ENCODE results near the gene MACROD2. TPM values are rescaled to one million over a fixed set of nuclear protein-coding genes. Genes with fewer than 3 reads are reported as not detected.
"Not testable (repeated sequence)": the region's sequence is repeated elsewhere in the genome, so short reads cannot be mapped to it uniquely, and the experiment has no call there.

Gene MACROD2
- total and polyA plus RNA-seq, 2 of the 4 experiments (the other 2 are of a cell fraction): not detected

DNA sequence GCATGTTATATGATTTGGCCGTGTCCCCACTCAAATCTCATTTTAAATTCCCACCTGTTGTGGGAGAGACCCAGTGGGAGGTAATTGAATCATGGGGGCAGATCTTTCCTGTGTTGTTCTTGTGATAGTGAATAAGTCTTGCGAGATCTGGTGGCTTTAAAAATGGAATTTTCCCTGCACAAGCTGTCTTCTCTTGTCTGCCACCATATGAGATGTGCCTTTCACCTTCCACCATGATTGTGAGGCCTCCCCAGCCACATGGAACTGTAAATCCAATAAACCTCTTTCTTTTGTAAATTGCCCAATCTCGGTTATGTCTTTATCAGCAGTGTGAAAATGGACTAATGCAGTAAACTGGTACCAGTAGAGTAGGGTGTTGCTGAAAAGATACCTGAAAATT lies 986.2 kb downstream of the MACROD2 start:
- in situ Hi-C loops (cut with MboI; ENCODE audit: low sequenced_read_pairs); H4K8ac ChIP-seq (ENCODE audit: low read depth in 2 of 2, low read length in 2 of 2); H4K20me1 ChIP-seq (ENCODE audit: insufficient read depth, low read length); H3K14ac ChIP-seq (replicated peaks; ENCODE audit: low read depth, low read length); H4K5ac ChIP-seq (ENCODE audit: low read depth, low read length); H3K79me1 ChIP-seq (ENCODE audit: low read depth in 1 of 2, low read length in 2 of 2); H2BK15ac ChIP-seq (ENCODE audit: low read depth, low read length); H2BK20ac ChIP-seq (ENCODE audit: low read depth, low read length); DNase-seq; CTCF ChIA-PET; intact Hi-C loops (cut with micrococcal nuclease); H3K9me1 ChIP-seq (ENCODE audit: insufficient read depth, low read length); BruUV-seq (replicated peaks); H3K23ac ChIP-seq (ENCODE audit: low read depth, low read length); H3K18ac ChIP-seq (ENCODE audit: low read depth, low read length); dilution Hi-C loops (cut with HindIII; ENCODE audit: low sequenced_read_pairs, unreplicated experiment); H2BK120ac ChIP-seq (ENCODE audit: low read depth, low read length); H3K4ac ChIP-seq (ENCODE audit: low read depth, low read length); H2AFZ ChIP-seq (replicated peaks; ENCODE audit: low read length, poor library complexity); H3K4me3 ChIP-seq (ENCODE audit: insufficient read depth, low read depth, low read length); POLR2A ChIA-PET (ENCODE audit: unreplicated experiment); H3K9ac ChIP-seq (ENCODE audit: low read depth, low read length); H3K36me3 ChIP-seq (ENCODE audit: control insufficient read depth, insufficient read depth, low read length); H2AK9ac ChIP-seq (replicated peaks; ENCODE audit: low read depth, low read length, poor library complexity); H3K27ac ChIP-seq (ENCODE audit: insufficient read depth, low read length); H2BK5ac ChIP-seq (ENCODE audit: low read depth, low read length, poor library complexity, severe bottlenecking); H3K56ac ChIP-seq (ENCODE audit: extremely low read depth, insufficient read depth, low read length); ATAC-seq (ENCODE audit: low read depth); H3K9me3 ChIP-seq (ENCODE audit: control insufficient read depth, insufficient read depth, low read length); H3K27me3 ChIP-seq (ENCODE audit: control insufficient read depth, insufficient read depth, low read length); H3K4me1 ChIP-seq (ENCODE audit: control insufficient read depth, insufficient read depth, low read length); H3K4me2 ChIP-seq (ENCODE audit: low read depth, low read length); H4K91ac ChIP-seq (ENCODE audit: insufficient read depth, low read depth, low read length); H2AK5ac ChIP-seq (ENCODE audit: low read depth, low read length): not testable (repeated sequence)
- no CpG with 5 or more reads among the region's 3 CpGs for WGBS, 2 experiments (ENCODE audit: extremely low coverage in 2 of 2, insufficient read length in 1 of 2)

DNA sequence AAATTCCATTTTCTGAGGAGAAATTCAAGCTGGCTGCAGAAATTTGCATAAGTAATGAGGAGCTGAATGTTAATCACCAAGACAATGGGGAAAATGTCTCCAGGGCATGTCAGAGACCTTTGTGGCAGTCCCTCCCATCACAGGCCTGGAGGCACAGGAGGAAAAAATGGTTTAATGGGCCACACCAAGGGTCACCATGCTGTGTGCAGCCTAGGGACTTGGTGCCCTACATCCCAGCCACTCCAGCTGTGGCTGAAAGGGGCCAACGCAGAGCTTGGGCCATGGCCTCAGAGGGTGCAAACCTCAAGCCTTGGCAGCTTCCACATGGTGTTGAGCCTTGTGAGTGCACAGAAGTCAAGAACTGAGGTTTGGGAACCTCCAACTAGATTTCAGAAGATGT lies 987.0 kb downstream of the MACROD2 start:
- ATAC-seq (ENCODE audit: low read depth); H4K5ac ChIP-seq (ENCODE audit: low read depth, low read length); H3K4me3 ChIP-seq (ENCODE audit: insufficient read depth, low read depth, low read length); H3K23ac ChIP-seq (ENCODE audit: low read depth, low read length); CTCF ChIA-PET; BruUV-seq (replicated peaks); H3K18ac ChIP-seq (ENCODE audit: low read depth, low read length); H2AK9ac ChIP-seq (replicated peaks; ENCODE audit: low read depth, low read length, poor library complexity); H2BK15ac ChIP-seq (ENCODE audit: low read depth, low read length); H2AK5ac ChIP-seq (ENCODE audit: low read depth, low read length); dilution Hi-C loops (cut with HindIII; ENCODE audit: low sequenced_read_pairs, unreplicated experiment); H2AFZ ChIP-seq (replicated peaks; ENCODE audit: low read length, poor library complexity); H3K56ac ChIP-seq (ENCODE audit: extremely low read depth, insufficient read depth, low read length); H3K9ac ChIP-seq (ENCODE audit: low read depth, low read length); H3K4ac ChIP-seq (ENCODE audit: low read depth, low read length); H3K79me1 ChIP-seq (ENCODE audit: low read depth in 1 of 2, low read length in 2 of 2); H3K14ac ChIP-seq (replicated peaks; ENCODE audit: low read depth, low read length); H3K27ac ChIP-seq (ENCODE audit: insufficient read depth, low read length); H3K4me1 ChIP-seq (ENCODE audit: control insufficient read depth, insufficient read depth, low read length); in situ Hi-C loops (cut with MboI; ENCODE audit: low sequenced_read_pairs); H3K9me1 ChIP-seq (ENCODE audit: insufficient read depth, low read length); H4K20me1 ChIP-seq (ENCODE audit: insufficient read depth, low read length); H2BK120ac ChIP-seq (ENCODE audit: low read depth, low read length); H2BK20ac ChIP-seq (ENCODE audit: low read depth, low read length); H3K4me2 ChIP-seq (ENCODE audit: low read depth, low read length); H4K91ac ChIP-seq (ENCODE audit: insufficient read depth, low read depth, low read length); intact Hi-C loops (cut with micrococcal nuclease); H4K8ac ChIP-seq (ENCODE audit: low read depth in 2 of 2, low read length in 2 of 2); H3K36me3 ChIP-seq (ENCODE audit: control insufficient read depth, insufficient read depth, low read length); H3K9me3 ChIP-seq (ENCODE audit: control insufficient read depth, insufficient read depth, low read length); DNase-seq; H3K27me3 ChIP-seq (ENCODE audit: control insufficient read depth, insufficient read depth, low read length); H2BK5ac ChIP-seq (ENCODE audit: low read depth, low read length, poor library complexity, severe bottlenecking): not testable (repeated sequence)
- POLR2A ChIA-PET (ENCODE audit: unreplicated experiment): interaction anchor here (0.6 kb wide), 1 partner anchor 8 kb away, joined by 6 read pairs; no protein-coding TSS in a partner anchor
- no CpG with 5 or more reads among the region's 1 CpG for WGBS, 2 experiments (ENCODE audit: extremely low coverage in 2 of 2, insufficient read length in 1 of 2)

Data from IMR-90 (cell line).